VCaP (cell line): ENCODE measurements around the gene PARD6A.

Experiments
- H3K27ac ChIP-seq: fragments of 450-650 bp; 2 replicates; pipeline ENCODE4 v1.5.1; 2017
- CTCF ChIP-seq: fragments of 450-650 bp; conservative IDR thresholded peaks from 2 replicates; pipeline ENCODE4 v1.5.1; 2017; ENCODE audit warnings: mild to moderate bottlenecking, moderate library complexity

PARD6A gene

GRCh38 chr16:67660564-67661028 lies at the start of gene PARD6A:
Gene PARD6A (plus strand): TSS chr16:67660960. CDS start chr16:67661039, 79 bp downstream.
- no peak for TF ChIP-seq CTCF
- H3K27ac ChIP-seq: peak within 1 kb of the TSS; percentile 82

GRCh38 chr16:67613808-67614207 lies 47.0 kb upstream of the PARD6A start:
- no peak overlapping the region for H3K27ac ChIP-seq
- 0 out of 2 replicates have a peak, but pooled peaks have one; percentile 6 for TF ChIP-seq CTCF

- TF ChIP-seq CTCF: no peak
- no peak overlapping the region for H3K27ac ChIP-seq
Observed at GRCh38 chr16:67628216-67628615, 32.5 kb upstream of the PARD6A start.

- H3K27ac ChIP-seq: no peak overlapping the region
- no peak for TF ChIP-seq CTCF
Observed at GRCh38 chr16:67632415-67633172, 28.2 kb upstream of the PARD6A start.

- H3K27ac ChIP-seq: no peak overlapping the region
- TF ChIP-seq CTCF: no peak
Observed at GRCh38 chr16:67636713-67637112, 24.0 kb upstream of the PARD6A start.

GRCh38 chr16:67637625-67638024 lies 23.1 kb upstream of the PARD6A start:
- no peak for TF ChIP-seq CTCF
- H3K27ac ChIP-seq: no peak overlapping the region

- peak overlapping the region; percentile 80 for H3K27ac ChIP-seq
- no peak for TF ChIP-seq CTCF
Observed at GRCh38 chr16:67641779-67642708, 18.7 kb upstream of the PARD6A start.
